Upper lobe of left lung (tissue), 6 donors: ENCODE data around the gene C15orf39. TPM values are rescaled to one million over a fixed set of nuclear protein-coding genes. Genes with fewer than 3 reads are reported as not detected.

ENCODE experiments used
- ATAC-seq, 2 donors: fragments of 200-7000 bp; cut with Tn5 transposase; one replicate each; pipeline ENCODE4 v1.9.1; 2022; ENCODE audit warnings: mild to moderate bottlenecking in 2 of 2, moderate library complexity in 2 of 2; ENCODE audit not compliant: low FRiP score in 2 of 2
- DNase-seq, 2 donors: peaks; one replicate each; pipeline ENCODE4 v3.0.0-alpha.2; 2019 to 2020
- H3K27ac ChIP-seq, 4 donors: fragments of 200-600 bp; sonication (generic); one replicate each; pipeline ENCODE4 v1.5.1; 2016 to 2019
- H3K27me3 ChIP-seq, 4 donors: fragments of 200-600 bp; sonication (generic); one replicate each; pipeline ENCODE4 v1.5.1; 2017 to 2019
- H3K36me3 ChIP-seq, 4 donors: fragments of 200-600 bp; sonication (generic); one replicate each; pipeline ENCODE4 v1.5.1; 2016 to 2019
- H3K4me1 ChIP-seq, 4 donors: fragments of 200-600 bp; sonication (generic); one replicate each; pipeline ENCODE4 v1.5.1; 2018 to 2019
- H3K4me3 ChIP-seq, 4 donors: fragments of 200-600 bp; sonication (generic); one replicate each; pipeline ENCODE4 v1.5.1; 2017 to 2019; ENCODE audit warnings: mild to moderate bottlenecking in 2 of 4, moderate library complexity in 1 of 4
- H3K9me3 ChIP-seq, 4 donors: fragments of 200-600 bp; sonication (generic); one replicate each; pipeline ENCODE4 v1.5.1; 2018 to 2019
- EP300 ChIP-seq, 4 donors: sonication (generic); formaldehyde crosslinking; IDR thresholded peaks; one replicate each; pipeline ENCODE4 v1.5.1; 2017; ENCODE audit warnings: antibody characterized with exemption in 4 of 4, control low read depth in 2 of 4
- POLR2A ChIP-seq, 4 donors: fragments of 450-650 bp; IDR thresholded peaks; one replicate each; pipeline ENCODE4 v1.5.1; 2016 to 2017; ENCODE audit warnings: antibody characterized with exemption in 4 of 4, mild to moderate bottlenecking in 2 of 4
- POLR2AphosphoS5 ChIP-seq, 2 donors: sonication (generic); formaldehyde crosslinking; IDR thresholded peaks; one replicate each; pipeline ENCODE4 v1.5.1; 2017; ENCODE audit warnings: antibody characterized with exemption in 2 of 2
- WGBS, 2 donors: methylation state at CpG; one replicate each; pipeline ENCODE4 v1.1.5; 2017 to 2018; 5-methylcytosine and 5-hydroxymethylcytosine counted together
- total RNA-seq, 6 donors: library from RNA; depleted of rRNA in 4 of 6; stranded (reverse); fragments of >200 nt in 4 of 6; gene quantifications; one replicate each; pipeline versions ENCODE4 v1.1.0 to v1.2.1, GENCODE V29; 2016 to 2021
- TF ChIP-seq, protein P1 (sequence below), 6 experiments: fragments of 450-650 bp in 4 of 6; fragments of 200-600 bp in 2 of 6; sonication (generic) in 2 of 6; IDR thresholded peaks; one replicate each; pipeline ENCODE4 v1.5.1; 2016 to 2019; ENCODE audit warnings: antibody characterized with exemption in 6 of 6
- donor health status: DM: no; HTN: no; CAD: no; lungs with moderate emphysema.
- donor health status: DM: no; HTN: yes; CAD: no; lungs with severe emphysema.

Gene C15orf39
- total RNA-seq, 6 donors from 2014 or later = 25.4 to 44.6 (median 37.5) TPM

DNA sequence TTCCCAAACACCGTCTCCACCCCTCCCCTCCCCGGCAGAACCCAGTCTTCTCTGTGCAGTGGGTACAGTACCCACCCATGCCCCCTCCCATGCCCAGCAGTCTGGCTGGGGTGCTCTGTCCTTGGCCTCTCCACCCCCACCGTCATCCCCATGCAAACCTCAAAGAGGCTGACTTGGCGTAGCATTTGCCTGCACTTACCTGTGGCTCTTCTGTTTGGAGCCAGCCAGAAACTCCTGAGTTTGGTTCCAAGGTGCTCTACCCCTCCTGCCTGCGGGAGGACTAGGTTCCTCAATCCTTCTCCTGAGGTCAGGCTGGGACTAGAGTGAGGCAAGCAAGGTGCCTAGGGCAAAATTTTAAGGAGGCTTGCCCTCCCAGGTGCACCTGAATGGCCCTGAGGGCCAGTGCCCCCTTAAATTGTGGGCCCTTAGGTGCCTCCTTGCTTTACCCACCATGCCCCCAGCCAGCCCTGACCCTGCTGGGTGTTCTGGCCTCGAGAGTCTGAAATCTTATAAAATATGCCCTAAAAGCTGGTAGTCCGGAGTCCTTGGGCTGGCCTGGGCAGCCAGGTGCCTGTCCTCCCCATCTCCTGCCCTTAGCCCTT, 47.1 kb upstream of the C15orf39 start:
- whole genome bisulfite sequencing, 2 donors = 72 to 76% methylated on average over 5 to 7 of the region's 7 CpGs
- TF ChIP-seq, protein P1, sequence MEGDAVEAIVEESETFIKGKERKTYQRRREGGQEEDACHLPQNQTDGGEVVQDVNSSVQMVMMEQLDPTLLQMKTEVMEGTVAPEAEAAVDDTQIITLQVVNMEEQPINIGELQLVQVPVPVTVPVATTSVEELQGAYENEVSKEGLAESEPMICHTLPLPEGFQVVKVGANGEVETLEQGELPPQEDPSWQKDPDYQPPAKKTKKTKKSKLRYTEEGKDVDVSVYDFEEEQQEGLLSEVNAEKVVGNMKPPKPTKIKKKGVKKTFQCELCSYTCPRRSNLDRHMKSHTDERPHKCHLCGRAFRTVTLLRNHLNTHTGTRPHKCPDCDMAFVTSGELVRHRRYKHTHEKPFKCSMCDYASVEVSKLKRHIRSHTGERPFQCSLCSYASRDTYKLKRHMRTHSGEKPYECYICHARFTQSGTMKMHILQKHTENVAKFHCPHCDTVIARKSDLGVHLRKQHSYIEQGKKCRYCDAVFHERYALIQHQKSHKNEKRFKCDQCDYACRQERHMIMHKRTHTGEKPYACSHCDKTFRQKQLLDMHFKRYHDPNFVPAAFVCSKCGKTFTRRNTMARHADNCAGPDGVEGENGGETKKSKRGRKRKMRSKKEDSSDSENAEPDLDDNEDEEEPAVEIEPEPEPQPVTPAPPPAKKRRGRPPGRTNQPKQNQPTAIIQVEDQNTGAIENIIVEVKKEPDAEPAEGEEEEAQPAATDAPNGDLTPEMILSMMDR (IDR thresholded peaks at IDR 0.05) = no peak
- no peak for TF ChIP-seq POLR2AphosphoS5 (IDR thresholded peaks at IDR 0.05)
- TF ChIP-seq POLR2A (IDR thresholded peaks at IDR 0.05) = no peak
- TF ChIP-seq EP300 (IDR thresholded peaks at IDR 0.05) = no peak
- ATAC-seq (no peak), DNase-seq (no peak)
- Histone ChIP-seq H3K36me3 (no peaks in the 10 kb centered on the region), H3K4me3 (no peak overlapping the region), H3K4me1 (peaks cover 0 to 18% (median 11%) of the 10 kb centered on the region in 4 donors), H3K9me3 (no peaks in the 10 kb centered on the region), H3K27me3 (no peaks in the 10 kb centered on the region), H3K27ac (peak overlapping the region in 1 of 4 donors; percentile 51)

DNA sequence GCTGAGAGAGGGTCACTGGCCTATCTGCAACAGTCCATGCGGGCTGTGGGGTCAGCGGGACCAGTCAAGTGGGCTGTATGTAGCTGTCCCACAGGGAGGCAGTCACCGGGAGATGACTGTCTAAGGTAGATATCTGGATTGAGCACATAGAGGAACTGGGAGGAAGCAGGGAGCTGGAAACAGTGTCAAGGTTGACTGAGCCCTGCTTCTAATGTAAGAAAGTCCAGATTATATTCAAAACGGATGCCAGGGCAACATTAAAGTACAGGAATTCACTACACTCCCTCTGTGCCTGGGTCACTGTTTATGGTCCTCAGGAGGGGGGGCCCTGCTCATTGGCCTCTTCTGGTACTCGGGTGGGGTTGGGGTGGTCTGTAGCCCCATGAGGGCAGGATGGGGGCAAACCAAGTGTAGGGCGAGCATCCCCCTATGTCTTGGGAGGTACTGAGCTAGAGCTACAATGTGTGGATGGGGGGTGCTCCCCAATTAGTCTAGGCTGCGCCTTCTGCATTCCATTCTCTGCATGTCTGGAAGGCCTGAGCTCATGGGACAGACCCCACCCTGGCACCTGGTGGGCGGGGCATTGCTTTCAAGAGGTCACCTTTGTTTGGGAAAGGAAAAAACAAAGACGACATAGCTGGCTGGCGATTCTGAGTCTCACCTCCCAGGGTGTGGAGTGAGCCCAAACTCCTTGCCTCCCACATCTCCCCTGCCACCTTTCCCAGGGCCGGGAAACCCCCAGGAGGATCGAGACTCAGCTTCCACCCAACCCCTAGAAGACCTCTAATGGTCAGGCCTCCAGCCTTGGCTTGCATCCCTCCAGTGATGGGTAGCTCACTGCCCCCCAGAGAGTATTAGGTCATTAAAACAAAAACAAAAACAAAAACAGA, 45.1 kb upstream of the C15orf39 start:
- Histone ChIP-seq H3K4me1 (peaks cover 0 to 19% (median 11%) of the 10 kb centered on the region in 4 donors), H3K27me3 (no peaks in the 10 kb centered on the region), H3K27ac (no peak overlapping the region), H3K4me3 (no peak overlapping the region), H3K9me3 (no peaks in the 10 kb centered on the region), H3K36me3 (no peaks in the 10 kb centered on the region)
- no peak for ATAC-seq
- no peak for TF ChIP-seq EP300 (IDR thresholded peaks at IDR 0.05)
- TF ChIP-seq, protein P1 (IDR thresholded peaks at IDR 0.05) = no peak
- TF ChIP-seq POLR2A (IDR thresholded peaks at IDR 0.05) = no peak
- WGBS, 2 donors = 65 to 81% methylated on average over 10 to 12 of the region's 12 CpGs
- no peak for DNase-seq

DNA sequence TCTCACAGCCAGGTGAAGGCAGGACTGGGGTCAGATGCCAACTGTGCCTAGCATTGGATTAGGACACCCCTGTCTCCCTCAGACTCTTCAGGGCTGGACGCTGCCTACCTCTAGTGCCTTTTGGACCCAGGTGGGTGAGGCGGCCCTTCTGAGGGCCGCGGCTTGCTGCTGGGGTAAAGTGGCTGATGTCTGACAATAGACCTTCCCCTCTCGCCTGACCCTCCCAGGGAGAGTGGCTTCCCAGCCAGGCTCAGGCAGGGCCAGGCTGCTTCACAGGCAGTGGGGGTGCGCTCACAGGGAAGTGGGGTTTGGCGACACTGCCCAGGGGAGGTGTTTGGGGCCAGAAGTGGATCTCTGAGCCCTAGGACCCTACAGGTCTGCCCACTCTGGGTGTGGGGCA, 43.3 kb upstream of the C15orf39 start:
- Histone ChIP-seq H3K27ac (no peak overlapping the region), H3K4me1 (peaks cover 0 to 19% (median 5%) of the 10 kb centered on the region in 4 donors), H3K4me3 (no peak overlapping the region), H3K27me3 (no peaks in the 10 kb centered on the region), H3K36me3 (no peaks in the 10 kb centered on the region), H3K9me3 (no peaks in the 10 kb centered on the region)
- DNase-seq (no peak), ATAC-seq (no peak)
- TF ChIP-seq POLR2A (IDR thresholded peaks at IDR 0.05) = no peak
- no peak for TF ChIP-seq POLR2AphosphoS5 (IDR thresholded peaks at IDR 0.05)
- TF ChIP-seq EP300 (IDR thresholded peaks at IDR 0.05) = no peak
- TF ChIP-seq, protein P1 (IDR thresholded peaks at IDR 0.05) = no peak
- WGBS, 2 donors = 90% methylated on average over 2 to 5 of the region's 7 CpGs

DNA sequence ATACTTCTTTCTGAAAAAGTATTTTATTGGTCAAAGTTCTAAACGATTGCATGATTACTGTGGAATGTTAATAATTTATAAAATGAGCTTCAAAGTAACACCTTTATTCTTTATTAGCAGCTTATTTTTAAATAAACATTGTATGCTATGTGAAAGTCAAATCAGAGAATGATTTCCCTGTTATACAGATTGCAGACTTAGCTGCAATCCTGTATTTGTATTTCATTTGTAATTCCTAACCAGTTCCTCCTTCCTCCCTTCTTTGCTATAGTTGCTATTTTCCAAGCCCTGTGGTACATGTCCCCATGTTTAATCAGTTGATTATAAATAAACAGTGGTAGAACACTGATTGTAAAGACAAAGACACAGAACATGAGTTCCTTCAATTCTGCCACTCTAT, 42.4 kb upstream of the C15orf39 start:
- ATAC-seq = no peak
- H3K9me3 ChIP-seq = no peaks in the 10 kb centered on the region
- no peaks in the 10 kb centered on the region for H3K27me3 ChIP-seq
- no peak overlapping the region for H3K4me3 ChIP-seq
- no peaks in the 10 kb centered on the region for H3K36me3 ChIP-seq
- no peak for DNase-seq
- peaks cover 0 to 13% (median 1%) of the 10 kb centered on the region in 4 donors for H3K4me1 ChIP-seq
- H3K27ac ChIP-seq = no peak overlapping the region
- no peak for TF ChIP-seq POLR2A (IDR thresholded peaks at IDR 0.05)
- TF ChIP-seq, protein P1 (IDR thresholded peaks at IDR 0.05) = no peak
- TF ChIP-seq EP300 (IDR thresholded peaks at IDR 0.05) = no peak
- no peak for TF ChIP-seq POLR2AphosphoS5 (IDR thresholded peaks at IDR 0.05)
- WGBS, 2 donors = 39 to 40% methylated on average over 1 of the region's 1 CpG
